H9 (cell line): ENCODE data around the gene KIF26B. TPM values are rescaled to one million over a fixed set of nuclear protein-coding genes. Genes with fewer than 3 reads are reported as not detected.

Experiments
- DNase-seq: peaks from one replicate; pipeline ENCODE4 v3.0.0-alpha.2; 2017
- H2AFZ ChIP-seq: one replicate; pipeline ENCODE4 v1.6.1; 2013; ENCODE audit warnings: mild to moderate bottlenecking, low read length, control low read depth, moderate library complexity
- H2AK5ac ChIP-seq: 2 replicates; pipeline ENCODE4 v1.6.1; 2013; ENCODE audit warnings: low read length, control low read depth, mixed read lengths; ENCODE audit not compliant: insufficient read length
- H2BK120ac ChIP-seq: one replicate; pipeline ENCODE4 v1.6.1; 2013; ENCODE audit warnings: low read depth, mild to moderate bottlenecking, low read length, control low read depth, inconsistent platforms; ENCODE audit not compliant: poor library complexity, severe bottlenecking
- H2BK12ac ChIP-seq: 2 replicates; pipeline ENCODE4 v1.6.1; 2013; ENCODE audit warnings: low read length, control low read depth, mixed read lengths, low read depth; ENCODE audit not compliant: insufficient read length
- H2BK15ac ChIP-seq: 2 replicates; pipeline ENCODE4 v1.6.1; 2013; ENCODE audit warnings: low read depth, low read length, control low read depth
- H2BK20ac ChIP-seq: one replicate; pipeline ENCODE4 v1.6.1; 2013; ENCODE audit warnings: low read depth, mild to moderate bottlenecking, low read length, control low read depth, inconsistent platforms; ENCODE audit not compliant: poor library complexity, severe bottlenecking
- H2BK5ac ChIP-seq: 2 replicates; pipeline ENCODE4 v1.6.1; 2013; ENCODE audit warnings: low read length, control low read depth, mixed read lengths; ENCODE audit not compliant: insufficient read length
- H3K14ac ChIP-seq: 2 replicates; pipeline ENCODE4 v1.6.1; 2013; ENCODE audit warnings: low read length, control low read depth; ENCODE audit not compliant: insufficient read depth
- H3K18ac ChIP-seq: 2 replicates; pipeline ENCODE4 v1.6.1; 2013; ENCODE audit warnings: low read depth, mild to moderate bottlenecking, mixed read lengths, low read length, control low read depth; ENCODE audit not compliant: insufficient read length
- H3K23ac ChIP-seq: 2 replicates; pipeline ENCODE4 v1.6.1; 2013; ENCODE audit warnings: low read length, control low read depth, mixed read lengths, low read depth; ENCODE audit not compliant: insufficient read length
- H3K23me2 ChIP-seq: 2 replicates; pipeline ENCODE4 v1.6.1; 2013; ENCODE audit warnings: low read depth, mild to moderate bottlenecking, mixed read lengths, low read length, control low read depth; ENCODE audit not compliant: insufficient read length, poor library complexity, severe bottlenecking
- H3K27ac ChIP-seq: 2 replicates; pipeline ENCODE4 v1.5.1; 2013; ENCODE audit warnings: low read length, control low read depth, mixed read lengths, low read depth; ENCODE audit not compliant: insufficient read length
- H3K27me3 ChIP-seq: 2 replicates; pipeline ENCODE4 v1.6.1; 2013; ENCODE audit warnings: low read length, control low read depth, inconsistent platforms; ENCODE audit not compliant: insufficient read depth
- H3K4ac ChIP-seq: 2 replicates; pipeline ENCODE4 v1.6.1; 2013; ENCODE audit warnings: low read depth, mild to moderate bottlenecking, control low read depth, inconsistent platforms, low read length, moderate library complexity
- H3K4me1 ChIP-seq: 2 replicates; pipeline ENCODE4 v1.6.1; 2013; ENCODE audit warnings: low read length, control low read depth, inconsistent platforms; ENCODE audit not compliant: insufficient read depth
- H3K4me2 ChIP-seq: 2 replicates; pipeline ENCODE4 v1.6.1; 2013; ENCODE audit warnings: low read length, control low read depth, mixed read lengths; ENCODE audit not compliant: insufficient read length, insufficient read depth
- H3K56ac ChIP-seq: 2 replicates; pipeline ENCODE4 v1.6.1; 2013; ENCODE audit warnings: low read depth, mild to moderate bottlenecking, mixed read lengths, low read length, control low read depth; ENCODE audit not compliant: insufficient read length
- H3K79me1 ChIP-seq: 2 replicates; pipeline ENCODE4 v1.6.1; 2013; ENCODE audit warnings: low read depth, mild to moderate bottlenecking, moderate library complexity, low read length, control low read depth, inconsistent platforms; ENCODE audit not compliant: insufficient read depth, poor library complexity, severe bottlenecking
- H3K79me2 ChIP-seq: 2 replicates; pipeline ENCODE4 v1.6.1; 2013; ENCODE audit warnings: low read length, control low read depth, inconsistent platforms; ENCODE audit not compliant: insufficient read depth
- H3K9ac ChIP-seq: 2 replicates; pipeline ENCODE4 v1.6.1; 2013; ENCODE audit warnings: low read length, control low read depth, mixed read lengths; ENCODE audit not compliant: insufficient read length; ENCODE audit errors: extremely low read depth
- H3K9me3 ChIP-seq: one replicate; pipeline ENCODE4 v1.6.1; 2013; ENCODE audit warnings: low read depth, low read length, inconsistent platforms; ENCODE audit not compliant: control insufficient read depth
- H3T11ph ChIP-seq: one replicate; pipeline ENCODE4 v1.6.1; 2013; ENCODE audit warnings: mild to moderate bottlenecking, low read length, control low read depth, inconsistent platforms
- H4K20me1 ChIP-seq: one replicate; pipeline ENCODE4 v1.6.1; 2013; ENCODE audit not compliant: control insufficient read depth, insufficient read length, insufficient read depth
- H4K5ac ChIP-seq: 2 replicates; pipeline ENCODE4 v1.6.1; 2013; ENCODE audit warnings: low read depth, mild to moderate bottlenecking, mixed read lengths, low read length, control low read depth; ENCODE audit not compliant: insufficient read length
- H4K8ac ChIP-seq: replicated peaks from 2 replicates; pipeline ENCODE4 v1.6.1; 2013; ENCODE audit warnings: low read length, control low read depth, mixed read lengths, low read depth; ENCODE audit not compliant: insufficient read length
- H4K91ac ChIP-seq: 2 replicates; pipeline ENCODE4 v1.6.1; 2013; ENCODE audit warnings: low read depth, mild to moderate bottlenecking, moderate library complexity, mixed read lengths, low read length, control low read depth; ENCODE audit not compliant: insufficient read length
- H3K27ac Mint-ChIP-seq, 3 experiments: 2 replicates in 2 of 3; 3 replicates in 1 of 3; pipeline ENCODE4 v1.8.0; 2020 to 2021; ENCODE audit warnings: mixed read lengths in 3 of 3, mild to moderate bottlenecking in 1 of 3, moderate library complexity in 1 of 3
- H3K27me3 Mint-ChIP-seq: 2 replicates; pipeline ENCODE4 v1.8.0; 2021; ENCODE audit warnings: low read depth, mild to moderate bottlenecking, moderate library complexity, mixed read lengths
- H3K36me3 Mint-ChIP-seq, 3 experiments: 2 replicates in 2 of 3; 3 replicates in 1 of 3; pipeline ENCODE4 v1.8.0; 2020 to 2021; ENCODE audit warnings: low read depth in 3 of 3, mixed read lengths in 3 of 3; ENCODE audit not compliant: insufficient read depth in 1 of 3
- H3K4me1 Mint-ChIP-seq, 2 experiments: 2 replicates each; pipeline ENCODE4 v1.8.0; 2020; ENCODE audit warnings: mixed read lengths in 2 of 2
- H3K4me3 Mint-ChIP-seq, 2 experiments: 2 replicates in 1 of 2; 3 replicates in 1 of 2; pipeline ENCODE4 v1.8.0; 2020 to 2021; ENCODE audit warnings: mild to moderate bottlenecking in 2 of 2, mixed read lengths in 2 of 2, moderate library complexity in 1 of 2
- H3K9me3 Mint-ChIP-seq, 2 experiments: 2 replicates in 1 of 2; 3 replicates in 1 of 2; pipeline ENCODE4 v1.8.0; 2020; ENCODE audit warnings: mild to moderate bottlenecking in 2 of 2, mixed read lengths in 2 of 2, moderate library complexity in 1 of 2
- WGBS: extraction: QIAGEN DNeasy Blood & Tissue Kit; methylation state at CpG from one replicate; pipeline ENCODE4 v1.1.7; 2013; ENCODE audit warnings: missing lambda C conversion rate, low lambda C conversion rate, mixed read lengths; ENCODE audit not compliant: insufficient read length; ENCODE audit errors: extremely low coverage; 5-methylcytosine and 5-hydroxymethylcytosine counted together
- total RNA-seq: library from RNA; stranded (reverse); gene quantifications from 2 replicates; pipeline ENCODE4 v1.2.1, GENCODE V29; 2021
- TF ChIP-seq, protein P1 (sequence below): fragments of 200-600 bp; sonication (generic); conservative IDR thresholded peaks from 3 replicates; pipeline ENCODE4 v1.8.0; 2021; ENCODE audit warnings: antibody characterized with exemption, mild to moderate bottlenecking

KIF26B gene
- total RNA-seq, 1 experiment from 2014 or later = 0.13 TPM

- H3K27ac ChIP-seq = no peak overlapping the region
- no peak overlapping the region for H3K56ac ChIP-seq
- no peak overlapping the region for H4K91ac ChIP-seq
- peaks cover 9% of the 10 kb centered on the region for H3K4me1 ChIP-seq
- no peak overlapping the region for H3K18ac ChIP-seq
- no peaks in the 10 kb centered on the region for H3K23me2 ChIP-seq
- H3K79me2 ChIP-seq = no peaks in the 10 kb centered on the region
- H2BK15ac ChIP-seq = no peak overlapping the region
- no peak overlapping the region for H3T11ph ChIP-seq
- no peak overlapping the region for H3K4ac ChIP-seq
- Mint-ChIP-seq H3K36me3 (no peaks in the 10 kb centered on the region), H3K4me3 (no peak overlapping the region), H3K27ac (no peak overlapping the region), H3K9me3 (no peaks in the 10 kb centered on the region; a peak in 1 of 5 replicates), H3K4me1 (peaks cover 21 to 25% of the 10 kb centered on the region in 2 experiments), H3K27me3 (peaks cover 13% of the 10 kb centered on the region)
- no peak overlapping the region for H2BK5ac ChIP-seq
- no peak overlapping the region for H3K23ac ChIP-seq
- no peak overlapping the region for H2BK120ac ChIP-seq
- H3K79me1 ChIP-seq = no peaks in the 10 kb centered on the region
- no peak overlapping the region for H3K9ac ChIP-seq
- no peak overlapping the region for H3K14ac ChIP-seq
- no peak overlapping the region for H2BK12ac ChIP-seq
- no peaks in the 10 kb centered on the region for H3K9me3 ChIP-seq
- no peak overlapping the region for H4K8ac ChIP-seq
- H2BK20ac ChIP-seq = no peak overlapping the region
- H4K5ac ChIP-seq = no peak overlapping the region
- DNase-seq = no peak
- WGBS = no CpG with 5 or more reads among the region's 6 CpGs
- H3K27me3 ChIP-seq = no peaks in the 10 kb centered on the region
- no peaks in the 10 kb centered on the region for H4K20me1 ChIP-seq
- H2AFZ ChIP-seq = no peak overlapping the region
- no peak overlapping the region for H3K4me2 ChIP-seq
- TF ChIP-seq, protein P1, sequence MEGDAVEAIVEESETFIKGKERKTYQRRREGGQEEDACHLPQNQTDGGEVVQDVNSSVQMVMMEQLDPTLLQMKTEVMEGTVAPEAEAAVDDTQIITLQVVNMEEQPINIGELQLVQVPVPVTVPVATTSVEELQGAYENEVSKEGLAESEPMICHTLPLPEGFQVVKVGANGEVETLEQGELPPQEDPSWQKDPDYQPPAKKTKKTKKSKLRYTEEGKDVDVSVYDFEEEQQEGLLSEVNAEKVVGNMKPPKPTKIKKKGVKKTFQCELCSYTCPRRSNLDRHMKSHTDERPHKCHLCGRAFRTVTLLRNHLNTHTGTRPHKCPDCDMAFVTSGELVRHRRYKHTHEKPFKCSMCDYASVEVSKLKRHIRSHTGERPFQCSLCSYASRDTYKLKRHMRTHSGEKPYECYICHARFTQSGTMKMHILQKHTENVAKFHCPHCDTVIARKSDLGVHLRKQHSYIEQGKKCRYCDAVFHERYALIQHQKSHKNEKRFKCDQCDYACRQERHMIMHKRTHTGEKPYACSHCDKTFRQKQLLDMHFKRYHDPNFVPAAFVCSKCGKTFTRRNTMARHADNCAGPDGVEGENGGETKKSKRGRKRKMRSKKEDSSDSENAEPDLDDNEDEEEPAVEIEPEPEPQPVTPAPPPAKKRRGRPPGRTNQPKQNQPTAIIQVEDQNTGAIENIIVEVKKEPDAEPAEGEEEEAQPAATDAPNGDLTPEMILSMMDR = no peak
- H2AK5ac ChIP-seq = no peak overlapping the region
These were observed 325.8 kb downstream of the KIF26B start for GRCh38 chr1:245480393-245481120.
